ENCODE results near the gene HSD17B14. TPM values are rescaled to one million over a fixed set of nuclear protein-coding genes. Genes with fewer than 3 reads are reported as not detected.
A peak's percentile ranks its signal among the peaks of the same experiment; 100 is the strongest.

Gene HSD17B14
- total and polyA plus RNA-seq, 2 of the 8 experiments (the other 6 are each of a cell fraction or from before 2014, with no cell fraction given) = 8.4 to 25.5 TPM

GRCh38 chr19:48836089-48837017 lies at the start of gene HSD17B14 (continued):
- TF ChIP-seq SIN3A (conservative IDR thresholded peaks at IDR 0.05 in 1 of 2, IDR thresholded peaks at IDR 0.05 in 1 of 2; ENCODE audit: low read depth in 1 of 2, low read length in 2 of 2) = 0 out of 4 replicates have a peak, but pooled peaks of 1 of the 2 experiments have one; percentile 9
- TF ChIP-seq EP300 (IDR thresholded peaks at IDR 0.05; ENCODE audit: borderline replicate concordance in 1 of 2, low read depth in 2 of 2, low read length in 2 of 2) = no peak
- TF ChIP-seq KDM5A (IDR thresholded peaks at IDR 0.05; ENCODE audit: low read length) = no peak
- TF ChIP-seq GTF2F1 (IDR thresholded peaks at IDR 0.05; ENCODE audit: borderline replicate concordance, low read depth, low read length) = no peak
- no peak for TF ChIP-seq SRF (IDR thresholded peaks at IDR 0.05; ENCODE audit: low read depth, low read length)
- TF ChIP-seq CHD7 (IDR thresholded peaks at IDR 0.05; ENCODE audit: insufficient replicate concordance, low read length) = no peak

Measured in H1 (cell line).